Osteoblast (primary cell): ENCODE results near the gene CMIP. TPM values are rescaled to one million over a fixed set of nuclear protein-coding genes. Genes with fewer than 3 reads are reported as not detected.

Source experiments
- DNase-seq: peaks from one replicate; pipeline ENCODE4 v3.0.0; 2011; ENCODE audit warnings: low spot score, mixed read lengths; ENCODE audit not compliant: insufficient read length; ENCODE audit errors: missing footprints
- H2AFZ ChIP-seq: 2 replicates; pipeline ENCODE4 v1.6.0; 2011; ENCODE audit warnings: mild to moderate bottlenecking, low read length
- H3K27ac ChIP-seq: 2 replicates; pipeline ENCODE4 v1.5.1; 2011; ENCODE audit warnings: mild to moderate bottlenecking, low read depth, low read length, moderate library complexity
- H3K27me3 ChIP-seq: 2 replicates; pipeline ENCODE4 v1.6.0; 2012; ENCODE audit warnings: mild to moderate bottlenecking, control low read depth, inconsistent platforms, low read length, moderate library complexity; ENCODE audit not compliant: insufficient read depth
- H3K36me3 ChIP-seq: 2 replicates; pipeline ENCODE4 v1.5.1; 2011; ENCODE audit warnings: mild to moderate bottlenecking, low read length, control low read depth, moderate library complexity; ENCODE audit not compliant: insufficient read depth
- H3K4me1 ChIP-seq: 2 replicates; pipeline ENCODE4 v1.5.1; 2011; ENCODE audit warnings: mild to moderate bottlenecking, low read length, control low read depth, moderate library complexity; ENCODE audit not compliant: insufficient read depth
- H3K4me2 ChIP-seq: 2 replicates; pipeline ENCODE4 v1.6.0; 2011; ENCODE audit warnings: mild to moderate bottlenecking, low read length; ENCODE audit not compliant: insufficient read depth
- H3K4me3 ChIP-seq: fragments of 200-600 bp; sonication (generic); 3 replicates; pipeline ENCODE4 v1.5.1; 2012; ENCODE audit warnings: mild to moderate bottlenecking, low read length, inconsistent platforms; ENCODE audit not compliant: insufficient read depth
- H3K79me2 ChIP-seq: 2 replicates; pipeline ENCODE4 v1.6.0; 2012; ENCODE audit warnings: mild to moderate bottlenecking, low read length, control low read depth, inconsistent platforms; ENCODE audit not compliant: insufficient read depth
- H3K9me3 ChIP-seq: 2 replicates; pipeline ENCODE4 v1.5.1; 2011; ENCODE audit warnings: low read depth, low read length, control low read depth
- H4K20me1 ChIP-seq: 2 replicates; pipeline ENCODE4 v1.6.0; 2012; ENCODE audit warnings: mild to moderate bottlenecking, low read length, control low read depth; ENCODE audit not compliant: insufficient read depth
- total RNA-seq: library from RNA; depleted of rRNA; stranded (reverse); fragments of >200 nt; gene quantifications from 2 replicates; pipeline ENCODE4 v1.2.3, GENCODE V29; 2012
- TF ChIP-seq, protein P1 (sequence below): IDR thresholded peaks from 2 replicates; pipeline ENCODE4 v1.5.1; 2011; ENCODE audit warnings: mild to moderate bottlenecking, low read depth, low read length, moderate library complexity; ENCODE audit errors: extremely low read depth

Gene CMIP
- total RNA-seq, 1 donor, result 8.3 TPM

DNA sequence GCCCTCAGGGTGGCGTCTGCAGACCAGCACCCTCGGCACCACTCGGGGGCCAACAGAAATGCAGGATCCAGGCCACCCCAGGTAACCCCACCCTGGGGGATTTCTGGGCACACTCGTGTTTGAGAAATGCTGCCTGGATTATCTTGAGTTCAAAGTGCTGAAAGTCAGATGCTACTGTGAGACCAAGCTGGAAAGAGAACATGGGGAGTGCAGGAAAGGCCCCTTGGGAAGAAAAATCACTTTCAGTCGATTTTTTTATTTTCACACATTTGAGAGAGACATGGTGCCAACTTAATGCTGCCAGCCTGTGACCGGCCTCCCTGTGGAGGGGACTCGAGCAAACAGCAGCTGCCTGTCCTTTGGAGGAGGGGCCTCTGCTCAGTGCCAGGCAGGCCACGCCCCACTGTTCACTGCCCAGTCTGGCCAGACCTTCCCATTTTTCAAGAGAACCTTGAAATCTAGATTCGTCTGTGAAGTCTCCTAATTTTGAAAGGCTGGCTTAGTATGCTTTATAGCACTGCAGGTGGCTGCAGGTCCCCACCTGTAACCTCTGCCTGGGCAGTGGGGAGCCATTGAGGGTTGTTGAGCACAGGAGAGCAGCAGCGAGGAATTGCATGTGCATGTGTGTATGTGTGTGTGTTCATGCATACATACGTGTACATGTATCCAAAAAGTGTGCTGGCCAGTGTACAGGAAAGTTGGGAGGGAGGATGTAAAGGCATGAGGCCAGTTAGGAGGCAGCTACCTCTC, 263.8 kb downstream of the CMIP start:
- H4K20me1 ChIP-seq, result peaks cover 3% of the 10 kb centered on the region
- no peak overlapping the region for H3K27ac ChIP-seq
- H3K9me3 ChIP-seq, result no peaks in the 10 kb centered on the region
- H3K79me2 ChIP-seq, result no peaks in the 10 kb centered on the region
- no peak overlapping the region for H3K4me3 ChIP-seq
- peaks cover 27% of the 10 kb centered on the region for H3K36me3 ChIP-seq
- TF ChIP-seq, protein P1, sequence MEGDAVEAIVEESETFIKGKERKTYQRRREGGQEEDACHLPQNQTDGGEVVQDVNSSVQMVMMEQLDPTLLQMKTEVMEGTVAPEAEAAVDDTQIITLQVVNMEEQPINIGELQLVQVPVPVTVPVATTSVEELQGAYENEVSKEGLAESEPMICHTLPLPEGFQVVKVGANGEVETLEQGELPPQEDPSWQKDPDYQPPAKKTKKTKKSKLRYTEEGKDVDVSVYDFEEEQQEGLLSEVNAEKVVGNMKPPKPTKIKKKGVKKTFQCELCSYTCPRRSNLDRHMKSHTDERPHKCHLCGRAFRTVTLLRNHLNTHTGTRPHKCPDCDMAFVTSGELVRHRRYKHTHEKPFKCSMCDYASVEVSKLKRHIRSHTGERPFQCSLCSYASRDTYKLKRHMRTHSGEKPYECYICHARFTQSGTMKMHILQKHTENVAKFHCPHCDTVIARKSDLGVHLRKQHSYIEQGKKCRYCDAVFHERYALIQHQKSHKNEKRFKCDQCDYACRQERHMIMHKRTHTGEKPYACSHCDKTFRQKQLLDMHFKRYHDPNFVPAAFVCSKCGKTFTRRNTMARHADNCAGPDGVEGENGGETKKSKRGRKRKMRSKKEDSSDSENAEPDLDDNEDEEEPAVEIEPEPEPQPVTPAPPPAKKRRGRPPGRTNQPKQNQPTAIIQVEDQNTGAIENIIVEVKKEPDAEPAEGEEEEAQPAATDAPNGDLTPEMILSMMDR, result no peak
- no peak overlapping the region for H3K4me2 ChIP-seq
- no peak for DNase-seq
- H2AFZ ChIP-seq, result no peak overlapping the region
- H3K27me3 ChIP-seq, result no peaks in the 10 kb centered on the region
- peaks cover 17% of the 10 kb centered on the region for H3K4me1 ChIP-seq

DNA sequence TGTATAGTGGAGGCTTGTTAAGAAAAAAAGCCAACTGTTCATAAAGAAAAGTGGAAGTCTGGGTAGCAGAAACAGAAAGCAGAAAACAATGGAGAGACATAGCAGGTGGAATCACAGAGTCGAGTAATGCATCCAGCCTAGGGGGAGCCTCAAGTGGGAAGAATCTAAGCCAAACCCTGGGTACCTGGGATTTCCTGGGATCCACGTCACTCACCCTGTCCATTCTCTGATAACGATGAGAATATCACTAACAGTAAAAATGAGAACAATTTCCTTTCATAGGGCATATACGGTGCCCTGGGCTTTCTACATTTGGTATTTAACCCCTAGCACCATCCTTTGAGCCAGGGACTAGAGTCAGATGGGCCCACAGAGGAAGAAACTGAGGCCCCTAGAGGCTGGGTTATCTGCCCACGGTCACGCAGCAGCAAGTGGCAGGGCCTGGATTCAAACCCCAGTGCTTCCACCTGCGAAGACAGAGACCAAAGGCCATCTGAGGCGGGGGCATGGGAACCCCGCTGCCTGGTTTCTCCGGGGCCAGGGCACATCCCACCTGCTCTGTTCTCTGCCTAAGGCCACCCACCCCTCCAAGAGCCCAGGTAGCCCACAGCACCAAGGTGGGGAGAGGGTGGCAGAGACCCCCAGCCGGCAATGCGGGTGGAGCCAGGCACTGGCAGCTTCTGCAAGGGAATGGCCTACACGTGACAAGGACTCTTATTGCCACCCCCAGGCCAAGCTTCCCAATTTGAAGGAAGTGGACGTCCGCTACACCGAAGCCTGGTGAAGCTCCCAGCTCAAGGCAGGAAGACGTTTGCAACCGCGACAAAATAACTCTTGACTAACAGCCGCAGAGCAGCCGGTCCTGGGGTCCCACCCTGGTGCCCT, 264.6 kb downstream of the CMIP start:
- no peaks in the 10 kb centered on the region for H3K27me3 ChIP-seq
- no peak overlapping the region for H3K4me3 ChIP-seq
- H4K20me1 ChIP-seq, result peaks cover 3% of the 10 kb centered on the region
- H3K4me1 ChIP-seq, result peaks cover 12% of the 10 kb centered on the region
- no peak overlapping the region for H3K27ac ChIP-seq
- H3K79me2 ChIP-seq, result no peaks in the 10 kb centered on the region
- no peak for DNase-seq
- no peak overlapping the region for H2AFZ ChIP-seq
- no peaks in the 10 kb centered on the region for H3K9me3 ChIP-seq
- H3K4me2 ChIP-seq, result no peak overlapping the region
- H3K36me3 ChIP-seq, result peaks cover 27% of the 10 kb centered on the region
- TF ChIP-seq, protein P1, result no peak

DNA sequence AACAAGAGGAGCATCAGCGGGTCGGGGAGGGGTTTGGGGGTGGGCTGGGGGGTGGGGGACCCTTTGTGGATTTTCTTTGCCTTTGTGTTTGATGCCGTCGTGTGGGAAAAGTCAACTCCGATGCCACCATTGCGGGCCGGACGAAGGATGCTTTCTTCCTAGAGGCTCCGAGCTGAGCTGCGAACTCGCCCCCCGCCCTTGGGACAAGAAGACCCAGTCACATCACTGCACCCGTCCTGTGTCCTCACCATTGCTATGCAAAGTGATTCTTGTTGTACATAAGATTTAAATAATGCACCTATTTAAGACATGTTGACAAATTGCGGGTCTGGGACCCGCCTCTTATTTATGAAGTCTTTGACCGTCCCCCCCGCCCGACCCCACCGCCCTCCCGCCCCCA, 265.4 kb downstream of the CMIP start:
- H3K4me2 ChIP-seq, result no peak overlapping the region
- H3K27me3 ChIP-seq, result no peaks in the 10 kb centered on the region
- no peak for DNase-seq
- no peak overlapping the region for H3K27ac ChIP-seq
- no peaks in the 10 kb centered on the region for H3K79me2 ChIP-seq
- H3K4me3 ChIP-seq, result no peak overlapping the region
- H2AFZ ChIP-seq, result no peak overlapping the region
- H3K4me1 ChIP-seq, result peaks cover 12% of the 10 kb centered on the region
- TF ChIP-seq, protein P1, result no peak
- peaks cover 3% of the 10 kb centered on the region for H4K20me1 ChIP-seq
- no peaks in the 10 kb centered on the region for H3K9me3 ChIP-seq
- H3K36me3 ChIP-seq, result peaks cover 22% of the 10 kb centered on the region

DNA sequence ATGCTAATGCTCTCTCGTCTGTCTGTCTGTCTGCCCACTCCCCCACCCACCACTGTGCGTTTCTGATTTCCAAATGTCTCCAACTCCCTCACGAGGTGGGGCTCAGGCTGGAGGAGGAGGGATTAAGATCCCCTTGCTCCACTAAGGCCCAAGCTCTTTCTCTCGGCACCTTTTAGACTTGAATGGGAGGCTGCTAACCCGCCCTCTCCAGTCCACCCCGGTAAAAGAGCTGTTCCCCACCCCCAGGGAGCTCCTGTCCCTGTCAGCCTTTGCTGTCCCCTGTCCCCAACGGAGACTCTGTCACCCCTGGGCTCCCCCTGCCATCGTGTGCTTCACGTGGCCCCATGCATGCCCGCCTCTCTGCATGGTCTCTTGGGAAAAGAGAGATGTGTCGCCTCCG, 266.0 kb downstream of the CMIP start:
- Histone ChIP-seq H3K4me1 (peaks cover 12% of the 10 kb centered on the region), H3K79me2 (no peaks in the 10 kb centered on the region), H3K36me3 (peaks cover 17% of the 10 kb centered on the region), H3K27me3 (no peaks in the 10 kb centered on the region), H4K20me1 (peaks cover 3% of the 10 kb centered on the region), H3K27ac (no peak overlapping the region), H3K4me2 (no peak overlapping the region), H3K9me3 (no peaks in the 10 kb centered on the region), H2AFZ (no peak overlapping the region), H3K4me3 (no peak overlapping the region)
- DNase-seq, result no peak
- TF ChIP-seq, protein P1, result no peak
